ENCODE results near the gene ZBTB1. TPM values are rescaled to one million over a fixed set of nuclear protein-coding genes. Genes with fewer than 3 reads are reported as not detected.

ZBTB1 gene
- total and polyA plus RNA-seq, 9 of the 15 experiments (the other 6 are each of a cell fraction or from before 2014, with no cell fraction given): 2.3 to 16.5 (median 9.0) TPM

GRCh38 chr14:64461221-64461620 lies 43.3 kb upstream of the ZBTB1 start:
- no peaks in the 10 kb centered on the region for H3K9me3 ChIP-seq (replicated peaks; ENCODE audit: control insufficient read depth, insufficient read depth, low read depth, low read length)
- no peaks in the 10 kb centered on the region for H3K79me2 ChIP-seq (ENCODE audit: control insufficient read depth, insufficient read depth, low read length)
- H3K9ac ChIP-seq (ENCODE audit: insufficient read depth in 1 of 2, low read depth in 2 of 2, low read length in 2 of 2): no peak overlapping the region
- ChIA-PET CTCF (ENCODE audit: low intra/inter-chr PET ratio) (no interaction called here), POLR2A (interaction anchor here (1.1 kb wide), 1 partner anchor 8 kb away, joined by 4 read pairs; no protein-coding TSS in a partner anchor)
- no peaks in the 10 kb centered on the region for H3K9me1 ChIP-seq (ENCODE audit: control insufficient read depth, insufficient read depth, low read length)
- DNase-seq (ENCODE audit: extremely low read depth in 1 of 4, low spot score in 3 of 4) (no peak), ATAC-seq (no peak), FAIRE-seq (no peak)
- in situ Hi-C loops (cut with MboI) (loop anchor here (10.0 kb wide), 1 partner anchor 116 kb away; no protein-coding TSS in a partner anchor), intact Hi-C loops (cut with micrococcal nuclease) (no loop called here)
- H3K27ac ChIP-seq (ENCODE audit: extremely low read depth, low read depth, low read length): no peak overlapping the region
- H3K27me3 ChIP-seq (ENCODE audit: control insufficient read depth in 2 of 2, insufficient read depth in 2 of 2, low read length in 2 of 2): no peaks in the 10 kb centered on the region
- no TSS peak for BruUV-seq (replicated peaks)
- peaks cover 8 to 9% of the 10 kb centered on the region in 2 experiments; a peak in 4 of 5 replicates for H3K4me1 ChIP-seq (replicated peaks in 1 of 2; ENCODE audit: control insufficient read depth in 2 of 2, insufficient read depth in 2 of 2, low read length in 2 of 2)
- no peaks in the 10 kb centered on the region; the same call in 1 of the 2 replicates for H4K20me1 ChIP-seq (replicated peaks; ENCODE audit: control insufficient read depth, insufficient read depth, low read length)
- H3K4me3 ChIP-seq: no peak overlapping the region
- H3K36me3 ChIP-seq (ENCODE audit: control insufficient read depth, insufficient read depth, low read length): peaks cover 40% of the 10 kb centered on the region; the same call in 2 of the 3 replicates
- TF ChIP-seq CREB5 (CRISPR knock-in tag; IDR thresholded peaks at IDR 0.05): no peak
- no peak for TF ChIP-seq NFATC3 (IDR thresholded peaks at IDR 0.05)
- 88% methylated on average over 3 of the region's 3 CpGs for WGBS (ENCODE audit: insufficient coverage, low coverage, missing lambda C conversion rate)
- H2AFZ ChIP-seq (ENCODE audit: low read depth, low read length): no peak overlapping the region
- no peak overlapping the region for H3K4me2 ChIP-seq (ENCODE audit: insufficient read depth, low read length)

GRCh38 chr14:64463195-64463594 lies 41.4 kb upstream of the ZBTB1 start:
- in situ Hi-C loops (cut with MboI) (loop anchor here (10.0 kb wide), 1 partner anchor 118 kb away; no protein-coding TSS in a partner anchor), intact Hi-C loops (cut with micrococcal nuclease) (no loop called here)
- Histone ChIP-seq H3K27me3 (ENCODE audit: control insufficient read depth in 2 of 2, insufficient read depth in 2 of 2, low read length in 2 of 2) (no peaks in the 10 kb centered on the region), H3K27ac (ENCODE audit: extremely low read depth, low read depth, low read length) (no peak overlapping the region), H2AFZ (ENCODE audit: low read depth, low read length) (no peak overlapping the region), H3K9ac (ENCODE audit: insufficient read depth in 1 of 2, low read depth in 2 of 2, low read length in 2 of 2) (no peak overlapping the region), H3K79me2 (ENCODE audit: control insufficient read depth, insufficient read depth, low read length) (no peaks in the 10 kb centered on the region), H3K4me1 (replicated peaks in 1 of 2; ENCODE audit: control insufficient read depth in 2 of 2, insufficient read depth in 2 of 2, low read length in 2 of 2) (peaks cover 8 to 9% of the 10 kb centered on the region in 2 experiments; a peak in 4 of 5 replicates), H4K20me1 (replicated peaks; ENCODE audit: control insufficient read depth, insufficient read depth, low read length) (no peaks in the 10 kb centered on the region; the same call in 1 of the 2 replicates), H3K36me3 (ENCODE audit: control insufficient read depth, insufficient read depth, low read length) (peaks cover 24% of the 10 kb centered on the region; the same call in 2 of the 3 replicates), H3K4me2 (ENCODE audit: insufficient read depth, low read length) (no peak overlapping the region), H3K9me3 (replicated peaks; ENCODE audit: control insufficient read depth, insufficient read depth, low read depth, low read length) (no peaks in the 10 kb centered on the region), H3K9me1 (ENCODE audit: control insufficient read depth, insufficient read depth, low read length) (no peaks in the 10 kb centered on the region), H3K4me3 (no peak overlapping the region)
- ChIA-PET CTCF (ENCODE audit: low intra/inter-chr PET ratio) (no interaction called here), POLR2A (interaction anchor here (1.2 to 2.3 kb wide), 2 partner anchors 10 to 20 kb away, joined by 3 to 9 read pairs; no protein-coding TSS in a partner anchor)
- FAIRE-seq (no peak), ATAC-seq (no peak), DNase-seq (ENCODE audit: extremely low read depth in 1 of 4, low spot score in 3 of 4) (no peak)
- no TSS peak for BruUV-seq (replicated peaks)
- TF ChIP-seq PRPF4 (IDR thresholded peaks at IDR 0.05; ENCODE audit: insufficient read depth, low read depth, low read length, poor library complexity, severe bottlenecking) (no peak), ZFPM2 (CRISPR knock-in tag; IDR thresholded peaks at IDR 0.05) (no peak), ZNF277 (CRISPR knock-in tag; IDR thresholded peaks at IDR 0.05; ENCODE audit: borderline replicate concordance) (no peak), ZNF507 (tag; conservative IDR thresholded peaks at IDR 0.05) (no peak), ZNF224 (CRISPR knock-in tag; IDR thresholded peaks at IDR 0.05) (no peak), ZKSCAN3 (CRISPR knock-in tag; IDR thresholded peaks at IDR 0.05) (no peak), ZNF551 (CRISPR knock-in tag; IDR thresholded peaks at IDR 0.05) (no peak), SMARCA4 (IDR thresholded peaks at IDR 0.05) (no peak)
- WGBS (ENCODE audit: insufficient coverage, low coverage, missing lambda C conversion rate): 79% methylated on average over 2 of the region's 2 CpGs
